HG02884 (cell line): ENCODE data around the gene PELO.
A peak's percentile ranks its signal among the peaks of the same experiment; 100 is the strongest.

Experiments
- ATAC-seq: cut with Tn5 transposase; IDR thresholded peaks from one replicate; pipeline ENCODE4 v1.9.1; 2021; ENCODE audit warnings: mild to moderate bottlenecking, moderate library complexity; ENCODE audit not compliant: unreplicated experiment

PELO gene

DNA sequence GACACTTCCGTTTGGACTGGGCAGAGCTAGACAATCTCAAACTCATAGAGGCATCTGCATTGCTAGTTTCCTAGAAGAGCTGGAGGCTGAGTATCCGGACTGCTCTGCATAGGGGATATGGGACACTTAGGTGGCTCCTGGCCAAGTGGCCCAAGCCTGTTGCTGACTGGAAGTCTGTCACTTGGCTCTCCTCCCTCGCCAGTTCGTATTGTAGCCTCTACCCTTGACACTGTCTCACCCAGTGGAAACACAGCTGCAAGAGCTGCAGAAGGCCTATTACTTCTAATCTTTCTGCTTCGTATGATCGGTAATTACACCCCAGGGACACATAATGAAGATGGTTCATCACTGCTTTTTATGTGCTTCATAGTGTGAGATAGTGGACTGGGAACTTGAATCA is 34.7 kb downstream of the PELO start:
- ATAC-seq: no peak

GRCh38 chr5:52824827-52825226 is 37.1 kb downstream of the PELO start:
- ATAC-seq: no peak

DNA sequence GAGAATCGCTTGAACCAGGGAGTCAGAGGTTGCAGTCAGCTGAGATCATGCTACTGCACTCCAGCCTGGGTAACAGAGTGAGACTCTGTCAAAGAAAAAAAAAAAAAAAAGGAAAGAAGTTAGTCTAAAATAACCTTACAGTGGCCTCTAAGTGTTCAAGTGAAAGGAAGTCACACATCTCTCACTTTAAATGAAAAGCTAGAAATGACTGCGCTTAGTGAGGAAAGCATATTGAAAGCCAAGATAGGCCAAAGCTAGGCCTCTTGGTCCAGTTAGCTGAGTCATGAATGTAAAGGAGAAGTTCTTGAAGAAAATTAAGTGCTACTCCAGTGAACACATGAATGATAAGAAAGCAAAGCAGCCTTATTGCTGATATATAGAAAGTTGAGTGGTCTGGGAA is 38.1 kb downstream of the PELO start:
- peak; percentile 93 for ATAC-seq

DNA sequence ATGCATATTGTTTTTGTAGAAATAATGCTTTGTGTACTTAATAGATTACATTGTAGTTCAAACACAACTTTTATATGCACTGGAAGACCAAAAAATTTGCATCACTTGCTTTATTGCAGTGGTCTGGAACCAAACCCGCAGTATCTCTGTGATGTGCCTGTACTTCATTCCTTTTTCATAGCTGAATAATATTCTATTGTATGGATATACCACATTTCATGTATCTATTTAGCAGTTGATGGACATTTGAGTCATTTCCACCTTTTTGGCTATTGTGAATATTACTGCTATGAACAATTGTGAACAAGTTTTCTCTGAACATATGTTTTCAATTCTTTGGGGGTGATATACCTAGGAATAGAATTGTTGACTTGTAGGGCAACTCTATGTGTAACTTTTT is 40.1 kb downstream of the PELO start:
- no peak for ATAC-seq

- ATAC-seq: no peak
Measured at GRCh38 chr5:52829664-52830063, 41.9 kb downstream of the PELO start.

GRCh38 chr5:52830650-52831049 is 42.9 kb downstream of the PELO start:
- no peak for ATAC-seq

DNA sequence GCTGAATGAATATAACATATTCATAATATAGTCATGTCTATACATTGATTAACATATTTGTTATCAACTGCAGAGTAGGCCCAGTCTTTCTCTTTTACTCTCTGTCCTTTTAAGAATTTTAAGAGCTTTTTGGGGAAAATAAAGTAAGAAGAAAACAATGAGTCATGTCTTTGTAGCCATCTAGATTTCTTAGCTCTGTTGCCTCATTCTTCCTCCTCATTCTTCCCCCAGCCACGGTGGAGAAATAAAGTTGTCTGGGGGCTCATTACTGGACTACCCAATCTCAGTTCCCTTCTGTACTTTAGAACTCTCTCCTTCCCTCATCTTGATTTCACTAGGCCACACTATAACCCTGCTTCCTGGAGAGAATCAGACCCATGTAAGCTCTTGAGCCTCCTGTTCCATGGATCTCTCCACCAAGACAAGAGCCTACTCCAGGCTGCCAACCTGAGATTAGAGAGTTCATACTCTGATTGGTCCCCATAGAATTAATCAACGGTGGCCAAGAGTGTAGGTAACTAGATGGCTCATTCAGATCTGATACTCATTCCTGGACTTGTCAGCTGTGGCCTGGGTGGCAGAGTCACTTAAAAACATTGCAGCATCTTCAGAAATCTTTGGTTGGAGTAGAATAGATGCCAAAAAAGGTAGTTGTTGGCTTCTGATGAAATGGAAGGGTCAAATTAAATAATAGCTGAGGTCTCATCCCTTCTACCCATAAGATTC is 44.2 kb downstream of the PELO start:
- ATAC-seq: no peak

DNA sequence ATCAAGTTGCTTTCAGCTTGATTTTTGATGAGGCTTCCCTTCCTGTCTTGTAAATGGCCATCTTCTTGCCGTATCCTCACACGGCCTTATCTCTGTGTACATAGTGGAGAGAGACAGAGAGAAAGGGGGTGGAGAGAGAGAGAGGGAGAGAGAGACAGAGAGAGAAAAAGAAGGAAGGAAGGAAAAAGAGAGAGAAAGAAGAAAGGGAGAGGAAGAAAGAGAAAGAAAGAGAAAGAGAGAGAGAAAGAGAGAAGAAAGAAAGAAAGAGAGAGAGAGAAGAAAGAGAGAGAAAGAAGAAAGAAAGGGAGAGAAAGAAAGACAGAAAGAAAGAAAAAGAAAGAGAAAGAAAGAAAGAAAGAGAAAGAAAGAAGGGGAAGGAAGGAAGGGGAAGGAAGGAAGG is 46.6 kb downstream of the PELO start:
- ATAC-seq: no peak

GRCh38 chr5:52837068-52837467 is 49.4 kb downstream of the PELO start:
- no peak for ATAC-seq
